Spleen (tissue), 11 donors: ENCODE results near the gene CMIP. TPM values are rescaled to one million over a fixed set of nuclear protein-coding genes. Genes with fewer than 3 reads are reported as not detected.

Experiments used
- DNase-seq: peaks from one replicate; pipeline ENCODE4 v3.0.0-alpha.2; 2020
- H3K27ac ChIP-seq, 8 donors: fragments of 200-600 bp; sonication (generic) in 7 of 8; 1 replicate in 4 of 8; 2 replicates in 4 of 8; pipeline versions ENCODE4 v1.5.0 to v1.8.0; 2016 to 2021; ENCODE audit warnings: inconsistent platforms in 4 of 8, mild to moderate bottlenecking in 4 of 8, moderate library complexity in 1 of 8
- H3K27me3 ChIP-seq, 7 donors: fragments of 200-600 bp; sonication (generic) in 6 of 7; replicated peaks in 1 of 7; 1 replicate in 4 of 7; 2 replicates in 3 of 7; pipeline versions ENCODE4 v1.5.0 to v1.8.0; 2016 to 2021; ENCODE audit warnings: inconsistent platforms in 3 of 7, mild to moderate bottlenecking in 1 of 7
- H3K36me3 ChIP-seq, 6 donors: fragments of 200-600 bp; sonication (generic) in 5 of 6; 1 replicate in 4 of 6; 2 replicates in 2 of 6; pipeline versions ENCODE4 v1.5.0 to v1.8.0; 2016 to 2021; ENCODE audit warnings: inconsistent platforms in 2 of 6
- H3K4me1 ChIP-seq, 6 donors: fragments of 200-600 bp; sonication (generic) in 5 of 6; 1 replicate in 3 of 6; 2 replicates in 3 of 6; pipeline versions ENCODE4 v1.5.0 to v1.8.0; 2016 to 2021; ENCODE audit warnings: inconsistent platforms in 3 of 6
- H3K4me3 ChIP-seq, 8 donors: fragments of 200-600 bp; sonication (generic) in 7 of 8; 1 replicate in 4 of 8; 2 replicates in 4 of 8; pipeline versions ENCODE4 v1.5.0 to v1.8.0; 2016 to 2021; ENCODE audit warnings: inconsistent platforms in 4 of 8, mild to moderate bottlenecking in 4 of 8, moderate library complexity in 2 of 8
- H3K9me3 ChIP-seq, 8 donors: fragments of 200-600 bp; sonication (generic) in 7 of 8; 1 replicate in 4 of 8; 2 replicates in 4 of 8; pipeline versions ENCODE4 v1.5.0 to v1.8.0; 2016 to 2021; ENCODE audit warnings: inconsistent platforms in 4 of 8
- CTCF ChIP-seq, 11 experiments: fragments of 200-600 bp in 7 of 11; fragments of 450-650 bp in 4 of 11; sonication (generic) in 4 of 11; IDR thresholded peaks in 8 of 11; conservative IDR thresholded peaks in 3 of 11; 1 replicate in 7 of 11; 2 replicates in 4 of 11; pipeline versions ENCODE4 v1.4.0 to v1.8.0; 2016 to 2021; ENCODE audit warnings: antibody characterized with exemption in 11 of 11, inconsistent platforms in 4 of 11, mild to moderate bottlenecking in 1 of 11
- POLR2A ChIP-seq, 3 donors: fragments of 450-650 bp; IDR thresholded peaks; one replicate each; pipeline ENCODE4 v1.5.1; 2017; ENCODE audit warnings: antibody characterized with exemption in 3 of 3, mild to moderate bottlenecking in 1 of 3
- POLR2AphosphoS5 ChIP-seq, 3 donors: sonication (generic); formaldehyde crosslinking; IDR thresholded peaks; one replicate each; pipeline ENCODE4 v1.5.1; 2017; ENCODE audit warnings: antibody characterized with exemption in 3 of 3
- WGBS, 5 donors: extraction: QIAGEN DNeasy Blood & Tissue Kit in 3 of 5; methylation state at CpG; one replicate each; pipeline versions ENCODE4 v1.1.5 to v1.1.7; 2013 to 2018; 5-methylcytosine and 5-hydroxymethylcytosine counted together
- intact Hi-C: fragments of 100-400 bp; cut with DNase I; formaldehyde crosslinking; loops from one replicate; pipeline ENCODE4 v1.15.0; 2023; ENCODE audit warnings: low total_unique reads
- polyA plus RNA-seq, 3 donors: library from polyadenylated mRNA; stranded (reverse); fragments of 200-250 nt; gene quantifications; one replicate each; pipeline ENCODE4 v1.2.1, GENCODE V29; 2013
- total RNA-seq, 7 donors: library from RNA; depleted of rRNA in 3 of 7; stranded (reverse); fragments of >200 nt in 3 of 7; fragmentation: NEBNext Ultra II Directional in 4 of 7; extraction: Animal tissue kit (Norgen Biotek cat#: 25700) in 4 of 7; gene quantifications; one replicate each; pipeline versions ENCODE4 v1.1.0 to v1.2.1, GENCODE V29; 2016 to 2021
- donor health status: healthy with polysubstance abuse.
- donor health status: DM: no; HTN: no; CAD: no; lungs with moderate emphysema.
- donor health status: DM: no; HTN: no; CAD: no.
- donor health status: Bipolar disorder and iron deficiency.
- donor health status: healthy.
- donor health status: DM: no; HTN: no; CAD: no.
- donor health status: DM: yes; HTN: yes; CAD: no.

Gene CMIP
- total and polyA plus RNA-seq, 10 donors: 6.0 to 107 (median 63.6) TPM

DNA sequence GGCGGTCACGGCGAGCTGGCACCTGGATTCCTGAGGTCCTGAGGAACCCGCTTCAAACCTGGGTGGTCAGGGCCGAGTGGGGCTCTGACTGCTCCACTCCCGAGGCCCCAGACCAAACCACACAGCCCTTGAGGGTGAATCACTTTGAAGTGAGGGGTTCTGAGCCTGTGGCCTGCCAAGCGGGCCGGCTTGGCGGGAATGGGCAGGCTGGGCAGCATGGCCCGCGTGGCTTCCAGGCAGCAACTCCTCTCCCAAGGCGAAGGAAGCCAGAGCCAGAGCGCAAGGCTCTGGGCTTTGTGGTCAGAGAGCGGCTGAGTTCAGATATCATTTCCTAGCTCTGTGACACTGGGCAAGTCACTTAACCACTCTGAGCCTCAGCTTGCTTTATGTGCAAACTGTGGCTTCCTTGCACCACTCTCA, 42.7 kb downstream of the CMIP start:
- Histone ChIP-seq H3K4me3 (no peak overlapping the region), H3K27me3 (no peaks in the 10 kb centered on the region), H3K4me1 (peaks cover 38 to 100% (median 90%) of the 10 kb centered on the region in 6 donors), H3K36me3 (peaks cover 0 to 13% (median 0%) of the 10 kb centered on the region in 6 donors), H3K9me3 (no peaks in the 10 kb centered on the region), H3K27ac (peak overlapping the region in 7 of 8 donors; percentile 22 to 90 (median 59))
- DNase-seq: no peak
- intact Hi-C loops: no loop called here
- WGBS, 5 donors: 81 to 90% (median 85%) methylated on average over 10 to 14 of the region's 14 CpGs
- no peak for TF ChIP-seq POLR2AphosphoS5 (IDR thresholded peaks at IDR 0.05)
- TF ChIP-seq POLR2A (IDR thresholded peaks at IDR 0.05): no peak
- TF ChIP-seq CTCF (IDR thresholded peaks at IDR 0.05 in 8 of 11, conservative IDR thresholded peaks at IDR 0.05 in 3 of 11): no peak

- Histone ChIP-seq H3K4me3 (no peak overlapping the region), H3K9me3 (no peaks in the 10 kb centered on the region), H3K27ac (peak overlapping the region in 6 of 8 donors; percentile 29 to 78 (median 72)), H3K27me3 (no peaks in the 10 kb centered on the region), H3K4me1 (peaks cover 35 to 100% (median 90%) of the 10 kb centered on the region in 6 donors), H3K36me3 (peaks cover 0 to 13% (median 0%) of the 10 kb centered on the region in 6 donors)
- DNase-seq: no peak
- intact Hi-C loops: no loop called here
- no peak for TF ChIP-seq CTCF (IDR thresholded peaks at IDR 0.05 in 8 of 11, conservative IDR thresholded peaks at IDR 0.05 in 3 of 11)
- WGBS, 5 donors: 87 to 91% (median 90%) methylated on average over 6 to 7 of the region's 7 CpGs
These were observed 44.2 kb downstream of the CMIP start for GRCh38 chr16:81488687-81489411.

GRCh38 chr16:81489547-81490267, 45.1 kb downstream of the CMIP start:
- TF ChIP-seq POLR2A (IDR thresholded peaks at IDR 0.05) (no peak), POLR2AphosphoS5 (IDR thresholded peaks at IDR 0.05) (peak in 2 of 3 donors; percentile 29 to 34), CTCF (IDR thresholded peaks at IDR 0.05 in 8 of 11, conservative IDR thresholded peaks at IDR 0.05 in 3 of 11) (no peak)
- intact Hi-C loops: no loop called here
- DNase-seq: no peak
- H3K9me3 ChIP-seq: no peaks in the 10 kb centered on the region
- peaks cover 0 to 13% (median 0%) of the 10 kb centered on the region in 6 donors for H3K36me3 ChIP-seq
- H3K4me1 ChIP-seq: peaks cover 42 to 100% (median 90%) of the 10 kb centered on the region in 6 donors
- H3K4me3 ChIP-seq: no peak overlapping the region
- H3K27ac ChIP-seq: peak overlapping the region in 6 of 8 donors; percentile 29 to 78 (median 72)
- WGBS, 5 donors: 46 to 67% (median 64%) methylated on average over 12 of the region's 12 CpGs
- no peaks in the 10 kb centered on the region for H3K27me3 ChIP-seq
